HG03442 (cell line): Measurements from ENCODE around the gene PRKAB2.
"Not testable (repeated sequence)": the region's sequence is repeated elsewhere in the genome, so short reads cannot be mapped to it uniquely, and the experiment has no call there.

Experiments
- ATAC-seq: cut with Tn5 transposase; IDR thresholded peaks from one replicate; pipeline ENCODE4 v1.9.1; 2021; ENCODE audit warnings: mild to moderate bottlenecking, moderate library complexity; ENCODE audit not compliant: unreplicated experiment

PRKAB2 gene

DNA sequence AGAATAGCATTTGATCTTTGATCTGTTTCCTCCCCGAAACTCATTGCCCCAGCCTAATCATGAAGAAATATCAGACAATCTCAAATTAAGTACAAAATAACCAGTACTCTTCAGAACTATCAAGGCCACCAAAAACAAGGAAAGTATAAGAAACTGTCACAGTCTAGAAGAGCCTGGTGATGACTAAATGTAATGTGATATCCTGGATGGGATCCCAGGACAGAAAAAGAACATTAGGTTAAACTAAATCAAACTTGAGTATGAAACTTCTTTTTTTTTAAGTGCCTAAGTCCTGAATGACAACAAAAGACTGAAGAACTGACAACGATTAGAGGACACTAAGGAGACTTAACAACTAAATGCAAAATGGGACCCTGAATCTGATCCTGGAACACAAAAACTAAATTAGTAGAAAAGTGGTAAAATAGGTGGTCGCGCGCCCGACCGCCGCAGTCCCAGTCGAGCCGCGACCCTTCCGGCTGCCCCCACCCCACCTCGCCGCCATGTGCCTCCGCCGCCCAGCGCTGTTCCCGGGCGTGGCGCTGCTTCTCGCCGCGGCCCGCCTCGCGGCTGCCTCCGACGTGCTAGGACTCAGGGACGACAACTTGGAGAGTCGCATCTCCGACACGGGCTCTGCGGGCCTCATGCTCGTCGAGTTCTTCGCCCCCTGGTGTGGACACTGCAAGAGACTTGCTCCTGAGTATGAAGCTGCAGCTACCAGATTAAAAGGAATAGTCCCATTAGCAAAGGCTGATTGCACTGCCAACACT is 5.5 kb upstream of the PRKAB2 start:
- no peak for ATAC-seq

DNA sequence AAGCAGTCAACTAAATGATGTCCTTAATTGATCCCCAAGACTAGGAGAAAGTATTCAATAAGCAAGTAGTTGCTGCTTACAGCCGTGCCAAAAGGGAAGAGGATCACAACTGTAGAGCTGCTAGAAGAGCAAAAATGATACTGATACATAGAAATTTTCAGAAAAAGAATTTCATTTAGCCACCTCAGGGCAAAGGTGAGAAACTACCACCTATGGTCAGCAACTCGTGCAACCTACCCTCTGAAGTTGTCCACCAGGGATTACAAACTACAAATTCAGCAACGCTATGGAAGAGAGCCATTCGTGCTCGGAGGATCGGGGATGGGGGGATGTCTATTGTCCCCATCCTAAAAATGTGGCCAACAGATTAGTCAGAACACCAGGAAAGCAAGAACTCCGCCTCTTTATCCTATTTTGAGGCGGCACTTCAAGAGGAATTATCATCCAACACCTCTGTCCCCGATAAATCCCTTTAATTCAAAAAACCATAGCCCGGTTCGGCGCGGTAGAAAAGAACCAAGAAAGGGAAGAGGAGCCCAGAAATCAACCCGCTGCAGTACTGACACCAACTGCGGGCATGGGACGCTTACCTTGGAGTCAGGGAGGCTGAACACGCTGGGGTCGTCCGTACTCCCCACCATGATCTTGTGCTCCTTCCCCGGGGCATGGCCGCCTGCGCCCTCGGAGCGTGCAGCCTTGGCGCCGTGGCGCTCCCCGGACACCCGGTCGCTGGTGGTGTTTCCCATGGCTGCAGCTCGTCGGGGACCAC is 687 bp downstream of the PRKAB2 start:
- ATAC-seq: no peak

DNA sequence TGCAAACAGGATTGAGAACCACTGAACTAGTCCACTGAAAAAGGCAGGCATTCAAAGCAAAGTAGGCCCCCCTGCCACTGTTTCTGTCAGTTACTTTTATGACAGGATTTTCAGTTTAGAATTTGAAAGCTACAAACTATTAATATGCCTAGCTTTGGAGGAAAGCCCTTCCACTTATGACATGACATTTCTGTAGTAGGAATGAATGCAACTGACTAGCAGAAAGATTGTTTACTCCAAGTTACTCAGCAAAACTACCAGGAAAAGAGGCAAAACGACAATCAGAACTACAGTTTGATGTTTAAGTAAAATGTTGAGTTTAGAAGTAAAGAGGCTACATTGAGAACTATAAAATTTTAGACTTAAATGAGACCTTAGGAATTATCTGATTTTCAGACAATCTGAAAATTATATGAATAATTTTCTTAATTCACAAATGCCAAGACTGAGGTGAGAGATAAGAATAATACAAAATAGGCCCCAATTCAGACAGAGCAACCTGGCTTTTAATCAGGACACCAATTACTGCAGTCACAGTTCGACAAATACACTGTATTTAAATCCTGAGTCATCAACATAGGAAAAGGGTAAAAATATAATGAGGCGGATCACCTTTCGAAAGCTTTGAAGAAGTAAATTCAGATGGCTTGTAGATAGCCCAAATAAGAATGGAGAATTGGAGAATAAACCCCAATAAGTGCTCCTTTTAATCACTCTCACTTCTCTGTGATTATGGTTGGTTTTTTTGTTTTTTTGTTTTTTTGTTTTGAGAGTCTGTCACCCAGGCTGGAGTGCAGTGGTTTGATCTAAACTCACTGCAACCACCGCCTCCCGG is 2.2 kb downstream of the PRKAB2 start:
- ATAC-seq: no peak

DNA sequence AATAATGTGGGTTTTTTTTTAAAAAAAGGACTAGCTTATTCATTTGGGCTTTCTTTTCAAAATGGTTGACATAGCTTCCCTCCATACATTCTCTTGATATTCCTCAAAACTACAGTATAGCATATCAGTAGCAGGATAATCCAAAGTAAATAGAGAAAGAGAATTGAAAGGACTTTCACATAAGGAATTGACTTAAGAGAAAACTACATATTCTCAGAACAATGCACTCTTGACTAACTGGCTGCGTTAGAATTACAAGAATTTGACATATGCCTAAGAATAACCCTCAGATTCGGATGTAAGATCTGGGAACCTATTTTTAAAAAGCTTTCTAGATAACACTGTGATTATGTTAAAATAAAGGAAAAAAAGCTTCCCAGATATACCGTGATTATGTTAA is 3.1 kb downstream of the PRKAB2 start:
- no peak for ATAC-seq

DNA sequence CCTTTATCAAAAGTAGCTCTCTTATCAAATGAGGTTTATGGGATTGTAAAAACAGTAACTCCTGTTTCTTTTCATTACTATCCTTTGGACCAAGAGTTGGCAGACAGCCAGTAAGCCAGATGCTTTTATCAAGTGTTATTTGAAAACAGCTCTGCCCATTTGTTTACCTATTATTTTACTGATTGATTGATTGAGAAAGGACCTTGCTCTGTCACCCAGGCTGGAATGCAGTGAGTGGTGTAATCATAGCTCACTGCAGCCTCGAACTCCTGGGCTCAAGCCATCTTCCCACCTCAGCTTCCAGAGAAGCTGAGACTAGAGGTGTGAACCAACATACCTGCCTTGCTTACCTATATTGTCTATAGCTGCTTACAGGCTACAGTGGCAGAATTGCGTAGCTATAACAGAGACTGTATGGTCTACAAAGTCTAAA is 3.6 kb downstream of the PRKAB2 start:
- no peak for ATAC-seq

DNA sequence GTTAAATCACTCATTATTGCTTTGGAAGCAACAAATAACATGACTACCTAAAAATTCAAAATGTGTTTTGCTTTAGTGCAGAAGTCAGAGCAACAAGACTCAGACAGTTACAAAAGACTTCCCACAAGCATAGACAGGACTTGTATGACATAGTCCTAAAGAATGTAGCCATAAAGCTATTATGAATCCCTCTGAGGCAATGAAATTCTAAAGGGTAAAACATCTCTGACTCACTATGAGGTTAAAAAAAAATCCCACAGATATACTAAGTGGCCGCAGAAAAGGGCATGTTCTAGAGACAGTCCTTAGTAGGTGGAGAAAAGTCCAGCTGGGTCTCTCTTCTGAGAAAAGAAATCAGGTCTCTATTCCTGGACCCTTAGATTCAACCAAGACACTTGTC is 4.9 kb downstream of the PRKAB2 start:
- ATAC-seq: no peak

DNA sequence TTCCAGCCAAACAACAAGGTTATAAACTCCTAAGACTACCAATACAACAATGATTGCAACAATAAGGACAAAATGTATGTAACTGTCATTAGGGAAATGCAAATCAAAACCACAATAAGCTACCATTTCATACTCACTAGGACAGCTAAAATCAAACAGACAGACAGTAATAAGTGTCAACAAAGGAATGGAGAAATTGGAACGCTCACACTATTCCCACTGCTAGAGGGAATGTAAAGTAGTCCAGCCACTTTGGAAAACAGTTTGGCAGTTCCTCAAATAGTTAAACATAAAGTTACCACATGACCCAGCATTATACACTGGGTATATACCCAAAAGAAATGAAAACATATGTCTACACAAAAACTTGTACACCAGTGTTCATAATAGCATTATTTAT is 9.3 kb downstream of the PRKAB2 start:
- ATAC-seq: no peak

DNA sequence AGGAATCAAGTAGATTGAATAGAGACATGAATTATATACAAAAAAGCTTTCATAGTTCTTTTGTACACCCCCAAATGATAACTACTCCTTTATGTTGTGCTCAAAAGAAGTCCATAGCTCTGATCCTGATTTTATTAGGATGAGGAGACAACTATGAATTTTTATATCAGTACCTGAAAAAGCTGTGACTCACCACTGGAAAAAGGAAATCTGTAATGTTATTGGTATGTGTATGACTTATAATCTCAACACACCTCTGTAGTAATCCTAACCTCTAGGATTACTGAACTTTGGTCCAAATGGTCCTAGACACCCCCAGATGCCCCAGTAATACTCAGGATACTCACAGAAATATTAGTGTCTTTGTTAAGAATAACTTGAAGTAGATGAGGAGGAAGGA is 10.2 kb downstream of the PRKAB2 start:
- no peak for ATAC-seq

DNA sequence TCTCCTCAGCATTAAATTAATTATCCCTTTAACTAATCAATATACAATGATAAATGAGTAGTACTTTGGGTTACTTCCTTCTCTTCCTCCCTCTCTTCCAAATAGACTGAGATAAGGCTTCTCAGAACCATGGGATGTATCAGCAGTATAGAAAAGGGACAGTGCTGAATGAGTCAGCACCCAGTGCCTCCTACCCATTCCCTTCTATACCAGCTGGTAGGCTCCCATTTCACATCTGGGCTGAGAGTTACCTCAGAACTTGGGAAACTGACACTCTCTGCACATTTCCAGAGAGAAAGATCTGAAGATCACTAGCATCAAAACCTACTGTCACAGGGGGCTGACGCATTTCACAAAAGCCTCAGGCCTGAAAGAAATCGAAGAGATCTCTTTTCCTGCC is 15.2 kb downstream of the PRKAB2 start:
- not testable (repeated sequence) for ATAC-seq

DNA sequence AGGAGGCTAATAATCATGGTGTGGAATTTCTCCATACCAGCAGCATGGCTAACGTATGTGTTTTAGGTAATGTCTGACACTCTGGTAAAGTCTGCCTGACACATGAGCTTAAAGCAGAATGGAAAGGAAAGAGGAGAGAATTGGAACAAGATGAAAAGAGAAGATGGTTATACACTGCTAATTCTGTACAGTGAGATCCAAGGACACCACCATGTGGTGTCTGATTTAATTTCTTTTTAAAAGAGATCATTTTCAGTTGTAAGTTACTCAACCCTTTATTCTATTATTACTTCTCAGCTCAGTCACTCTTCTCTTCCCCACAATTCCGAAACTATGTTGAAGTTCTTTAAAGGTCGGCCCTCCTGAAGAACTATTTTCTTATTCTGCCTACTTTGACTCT is 15.6 kb downstream of the PRKAB2 start:
- ATAC-seq: no peak

DNA sequence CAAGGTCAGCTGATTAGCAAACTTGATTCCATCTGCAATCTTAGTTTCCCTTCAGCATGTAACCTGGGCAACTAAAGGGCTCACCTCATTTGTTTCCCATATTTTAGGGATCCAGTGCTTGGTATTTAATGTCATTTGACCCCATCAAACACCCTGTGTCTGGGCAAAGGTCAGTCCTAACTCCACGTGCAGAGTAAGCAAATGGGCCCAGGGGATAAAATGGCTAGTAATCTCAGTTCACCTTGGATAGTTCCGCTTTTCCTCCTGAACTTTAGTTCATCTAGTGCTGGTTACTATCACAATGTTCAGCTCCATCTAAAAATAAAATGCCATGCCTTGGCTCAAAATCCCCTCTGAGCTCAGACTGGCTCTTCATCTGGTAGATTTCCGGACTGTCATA is 19.5 kb downstream of the PRKAB2 start:
- ATAC-seq: no peak

DNA sequence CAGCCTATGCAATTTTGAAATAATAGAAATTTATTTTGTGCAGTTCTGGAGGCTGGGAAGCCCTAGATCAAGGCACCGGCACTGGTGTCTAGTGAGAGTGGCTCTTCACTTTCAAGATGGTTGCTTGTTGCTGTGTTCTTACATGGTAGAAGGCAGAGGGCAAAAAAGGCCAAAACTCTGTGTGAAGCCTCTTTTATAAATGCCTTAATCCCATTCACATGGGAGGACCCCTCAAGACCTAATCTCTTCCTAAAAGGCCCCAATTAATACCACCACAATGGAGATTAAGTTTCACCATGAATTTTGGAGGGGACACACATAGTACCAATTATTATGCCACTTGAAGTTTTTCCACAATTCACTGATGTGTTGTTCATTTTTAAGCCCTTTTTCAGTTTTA is 21.0 kb downstream of the PRKAB2 start:
- no peak for ATAC-seq

DNA sequence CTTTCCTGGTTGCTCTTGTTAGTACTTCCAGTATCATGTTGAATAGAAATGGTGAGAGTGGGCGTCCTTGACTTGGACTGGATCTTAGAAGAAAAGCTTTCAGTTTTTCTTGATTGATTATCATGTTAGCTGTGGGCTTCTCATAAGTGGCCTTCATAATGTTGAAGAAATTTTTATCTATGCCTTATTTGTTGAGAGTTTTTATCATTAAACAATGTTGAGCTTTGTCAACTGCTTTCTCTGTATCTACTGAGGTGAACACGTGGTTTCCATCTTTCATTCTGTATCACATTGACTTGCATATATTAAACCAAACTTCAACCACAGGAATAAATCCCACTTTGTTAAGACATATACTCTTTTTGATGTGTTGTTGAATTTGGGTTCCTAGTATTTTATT is 29.4 kb downstream of the PRKAB2 start:
- ATAC-seq: no peak

DNA sequence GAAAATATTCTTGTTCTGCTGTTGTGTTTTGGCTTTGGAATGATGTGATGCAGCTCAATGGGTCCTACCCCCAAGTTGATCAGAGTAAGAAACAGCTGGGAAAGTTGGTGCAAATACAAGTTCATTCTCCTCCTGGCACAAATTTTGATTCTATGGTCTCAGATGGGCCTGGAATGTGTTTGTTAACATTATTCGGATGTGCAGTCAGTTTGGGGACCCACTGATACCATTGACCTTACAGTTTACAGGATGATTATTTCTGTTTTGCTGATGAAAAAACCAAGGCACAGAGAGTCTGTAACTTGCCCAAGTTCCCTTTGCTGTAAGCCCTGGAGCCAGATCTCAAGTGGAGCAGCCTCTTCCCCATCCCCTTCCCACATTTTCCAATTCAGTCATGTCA is 41.5 kb downstream of the PRKAB2 start:
- ATAC-seq: not testable (repeated sequence)

DNA sequence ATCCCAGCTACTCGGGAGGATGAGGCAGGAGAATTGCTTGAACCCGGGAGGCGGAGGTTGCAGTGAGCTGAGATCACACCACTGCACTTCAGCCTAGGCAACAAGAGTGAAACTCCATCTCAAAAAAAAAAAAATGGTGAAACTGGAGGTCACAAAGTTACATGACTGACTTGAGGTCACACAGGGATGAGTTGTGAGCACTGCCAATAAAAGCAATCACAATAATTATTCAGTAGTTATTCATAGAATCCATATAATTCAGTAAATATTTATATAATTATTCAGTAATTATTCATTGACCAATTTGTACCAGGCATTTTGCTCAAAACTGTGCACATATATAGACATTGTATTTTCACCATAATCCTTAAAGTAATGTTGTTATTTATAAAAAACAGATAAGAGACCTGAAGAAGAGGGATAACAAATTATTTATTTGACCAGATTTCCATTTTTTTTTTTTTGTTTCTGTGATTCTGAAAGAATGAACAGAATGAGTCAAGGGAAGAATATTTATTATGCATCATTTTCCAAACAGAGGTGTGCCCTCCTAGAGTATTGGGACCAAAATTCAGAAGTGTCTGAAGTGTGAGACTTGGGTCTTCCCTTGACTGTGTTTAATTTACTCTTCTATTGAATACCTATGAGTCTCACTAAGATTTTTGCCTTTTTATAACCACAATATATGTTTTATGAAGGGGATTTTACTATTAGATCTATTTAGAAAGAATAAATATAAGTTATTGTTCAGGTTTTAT is 43.0 kb downstream of the PRKAB2 start:
- no peak for ATAC-seq

DNA sequence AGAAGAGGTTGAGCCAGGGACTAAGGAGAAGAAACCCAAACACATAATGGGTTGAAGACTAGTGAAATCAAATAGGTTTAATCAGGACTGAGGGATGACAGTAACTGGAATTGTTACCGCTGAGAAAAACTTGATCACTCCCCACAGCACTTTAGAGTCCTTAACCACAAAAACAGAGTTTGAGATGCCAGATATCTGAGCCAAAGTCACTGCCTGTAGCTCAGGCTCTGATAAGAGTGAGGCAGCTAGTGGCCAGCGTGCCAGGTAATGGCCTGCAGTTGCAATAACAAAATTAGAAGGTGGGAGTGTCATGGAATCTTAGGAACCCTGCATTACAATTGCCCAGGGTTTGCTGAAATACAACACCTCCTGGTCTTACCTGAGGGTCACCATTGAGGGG is 48.0 kb downstream of the PRKAB2 start:
- ATAC-seq: no peak

DNA sequence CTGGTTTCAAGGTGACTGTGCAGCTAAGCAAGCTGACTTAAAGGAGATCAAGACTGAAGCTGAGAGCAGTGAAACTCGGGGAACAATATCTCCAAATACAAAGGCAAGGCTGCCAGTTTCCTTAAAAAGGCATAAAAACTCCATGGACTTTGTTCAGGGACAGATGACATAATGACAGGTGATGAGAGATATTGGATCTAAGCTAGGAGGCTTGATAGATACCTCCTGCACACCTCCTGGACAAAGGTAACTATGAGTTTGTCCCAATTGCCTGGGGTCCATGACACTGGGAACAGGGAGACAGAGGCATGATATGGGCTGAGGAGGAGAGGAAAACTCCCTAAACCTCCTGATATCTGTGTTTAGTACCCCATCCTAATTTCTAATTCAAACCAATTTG is 55.2 kb downstream of the PRKAB2 start:
- no peak for ATAC-seq

DNA sequence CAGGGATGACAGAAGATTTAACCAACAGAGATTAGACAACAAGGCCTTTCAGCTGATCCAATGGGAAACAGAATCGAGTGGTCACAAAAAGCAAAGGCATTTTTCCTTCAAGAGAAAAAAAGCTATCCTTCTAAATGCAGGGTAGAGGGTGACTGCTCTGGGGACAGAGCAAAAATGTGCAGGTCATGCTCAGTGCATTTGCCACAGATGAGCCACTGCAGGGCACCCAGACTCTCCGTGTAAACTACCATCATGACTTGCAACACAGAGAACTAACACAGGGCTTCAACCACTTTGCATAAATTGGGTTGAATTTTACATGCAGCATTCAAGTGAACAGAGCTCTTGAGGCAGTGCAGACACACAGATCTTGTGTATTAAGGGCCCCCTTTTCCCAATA is 56.8 kb downstream of the PRKAB2 start:
- ATAC-seq: no peak

DNA sequence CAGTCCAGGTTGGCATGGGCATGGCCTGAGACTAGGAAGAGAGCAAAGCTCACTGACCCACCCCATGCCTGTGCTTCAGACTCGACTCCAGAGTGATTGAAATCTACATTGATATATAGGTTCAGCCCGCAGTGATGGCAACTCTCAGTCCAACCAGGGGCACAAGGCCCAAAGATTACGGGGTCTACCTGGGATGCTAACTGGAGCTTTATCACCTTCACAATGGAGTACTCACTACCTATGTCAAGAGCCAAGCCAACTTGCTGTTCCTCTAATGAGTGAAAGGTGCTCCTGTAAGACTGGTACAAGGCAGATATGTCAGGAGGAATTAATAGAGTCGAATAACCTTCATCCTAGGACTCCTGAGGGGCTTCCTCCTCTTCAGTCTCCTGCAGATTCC is 57.2 kb downstream of the PRKAB2 start:
- ATAC-seq: not testable (repeated sequence)

DNA sequence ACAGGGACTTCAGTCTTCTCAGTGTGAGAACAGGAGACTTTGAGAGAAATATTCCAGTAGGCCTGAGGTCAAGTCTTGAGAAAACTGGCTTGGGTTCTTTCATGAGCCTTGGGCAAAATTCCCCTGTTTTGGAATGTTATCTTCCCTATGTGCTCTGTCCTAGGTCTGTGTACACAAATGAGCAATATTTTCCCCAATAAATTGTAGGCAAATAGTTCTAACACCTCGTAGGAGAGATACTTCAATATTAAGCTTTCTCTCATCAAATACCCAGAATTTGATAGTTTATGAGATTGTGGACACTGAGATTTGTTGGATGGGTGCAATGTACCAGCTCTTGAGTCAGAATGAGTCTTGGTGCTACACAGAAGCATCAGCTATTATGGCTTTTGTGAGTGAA is 57.9 kb downstream of the PRKAB2 start:
- not testable (repeated sequence) for ATAC-seq
